Fibroblast of upper back skin (primary cell): ENCODE results near the gene DSTN.
A peak's percentile ranks its signal among the peaks of the same experiment; 100 is the strongest.

Source experiments
- DNase-seq: peaks from one replicate; pipeline ENCODE4 v3.0.0-alpha.2; 2013

The DSTN gene

GRCh38 chr20:17569616-17570346 lies at the start of gene DSTN:
DSTN (plus strand) TSS chr20:17570075; CDS start chr20:17570209, 134 bp downstream.
- DNase-seq: peak; percentile 98

GRCh38 chr20:17520583-17520982 lies 49.3 kb upstream of the DSTN start:
- peak; percentile 23 for DNase-seq

- no peak for DNase-seq
Measured at GRCh38 chr20:17522528-17522927, 47.3 kb upstream of the DSTN start.

GRCh38 chr20:17523326-17523725 lies 46.5 kb upstream of the DSTN start:
- DNase-seq: no peak

GRCh38 chr20:17524560-17524959 lies 45.3 kb upstream of the DSTN start:
- DNase-seq: no peak

- DNase-seq: no peak
Measured at GRCh38 chr20:17525132-17525531, 44.7 kb upstream of the DSTN start.

GRCh38 chr20:17525650-17526049 lies 44.2 kb upstream of the DSTN start:
- no peak for DNase-seq

- DNase-seq: no peak
Measured at GRCh38 chr20:17529586-17529985, 40.3 kb upstream of the DSTN start.

GRCh38 chr20:17530153-17530552 lies 39.7 kb upstream of the DSTN start:
- no peak for DNase-seq

GRCh38 chr20:17530716-17531664 lies 38.9 kb upstream of the DSTN start, which contains the start of gene BFSP1:
BFSP1 (minus strand) TSS chr20:17531379; CDS start chr20:17531329, 50 bp downstream.
- DNase-seq: peak; percentile 49

GRCh38 chr20:17531665-17532025 lies 38.2 kb upstream of the DSTN start:
- no peak for DNase-seq

GRCh38 chr20:17533396-17533795 lies 36.5 kb upstream of the DSTN start:
- peak; percentile 71 for DNase-seq

GRCh38 chr20:17534077-17534476 lies 35.8 kb upstream of the DSTN start:
- no peak for DNase-seq

GRCh38 chr20:17536944-17537444 lies 32.9 kb upstream of the DSTN start:
- DNase-seq: peak; percentile 78

- DNase-seq: no peak
Measured at GRCh38 chr20:17537959-17538358, 31.9 kb upstream of the DSTN start.

GRCh38 chr20:17538517-17539170 lies 31.2 kb upstream of the DSTN start:
- peak; percentile 9 for DNase-seq

- no peak for DNase-seq
Measured at GRCh38 chr20:17541596-17541995, 28.3 kb upstream of the DSTN start.

GRCh38 chr20:17541996-17542395 lies 27.9 kb upstream of the DSTN start:
- DNase-seq: peak; percentile 83

- peak; percentile 33 for DNase-seq
Measured at GRCh38 chr20:17542481-17542880, 27.4 kb upstream of the DSTN start.

GRCh38 chr20:17542993-17543412 lies 26.9 kb upstream of the DSTN start:
- peak; percentile 93 for DNase-seq

GRCh38 chr20:17543531-17544131 lies 26.2 kb upstream of the DSTN start:
- peak; percentile 90 for DNase-seq

GRCh38 chr20:17545127-17545526 lies 24.7 kb upstream of the DSTN start:
- no peak for DNase-seq

GRCh38 chr20:17549131-17549530 lies 20.7 kb upstream of the DSTN start:
- DNase-seq: no peak
